NCI-H82 (cell line): ENCODE data around the gene EFNB2.

ENCODE experiments used
- DNase-seq: peaks from one replicate; lab custom pipeline; 2025; lab: John Stamatoyannopoulos, UW

The EFNB2 gene

DNA sequence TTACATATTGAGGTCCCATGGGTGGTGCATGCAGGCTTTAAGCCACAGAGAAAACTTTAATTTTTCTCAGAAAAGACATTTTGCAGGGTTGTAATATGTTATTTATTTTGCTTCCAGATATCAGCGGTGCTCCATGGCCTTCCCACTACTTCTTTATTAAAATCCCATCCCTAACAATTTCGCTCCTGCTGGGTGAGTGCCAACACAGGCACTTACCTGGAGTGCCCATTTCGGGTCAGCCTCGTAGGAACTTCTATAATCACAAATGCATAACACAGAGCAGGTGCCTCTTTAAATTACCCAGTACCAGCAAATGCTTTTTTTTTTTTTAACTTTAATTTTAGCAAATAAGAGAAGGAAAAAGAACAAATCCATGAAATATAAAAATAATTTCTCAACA is 86.4 kb downstream of the EFNB2 start:
- no peak for DNase-seq

DNA sequence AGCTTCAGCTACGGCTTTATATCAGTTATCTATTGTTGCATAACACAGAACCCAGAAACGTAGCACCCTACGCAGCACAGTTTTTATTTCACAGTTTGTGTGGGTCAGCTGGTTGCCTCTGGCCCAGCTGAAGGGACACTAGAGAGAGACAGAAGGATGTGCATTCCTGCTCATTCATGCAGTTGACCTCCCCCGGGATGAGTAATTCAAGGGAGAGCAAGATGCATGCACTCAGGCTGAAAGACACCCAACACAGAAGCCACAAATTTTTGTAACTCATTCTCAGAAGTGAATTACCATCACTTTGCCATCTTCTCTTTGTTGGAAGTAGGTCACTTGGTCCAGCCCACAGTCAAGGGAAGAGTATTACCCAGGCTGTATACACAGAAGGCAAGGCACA is 89.5 kb downstream of the EFNB2 start:
- no peak for DNase-seq

GRCh38 chr13:106443607-106444322 is 91.7 kb downstream of the EFNB2 start:
- no peak for DNase-seq

DNA sequence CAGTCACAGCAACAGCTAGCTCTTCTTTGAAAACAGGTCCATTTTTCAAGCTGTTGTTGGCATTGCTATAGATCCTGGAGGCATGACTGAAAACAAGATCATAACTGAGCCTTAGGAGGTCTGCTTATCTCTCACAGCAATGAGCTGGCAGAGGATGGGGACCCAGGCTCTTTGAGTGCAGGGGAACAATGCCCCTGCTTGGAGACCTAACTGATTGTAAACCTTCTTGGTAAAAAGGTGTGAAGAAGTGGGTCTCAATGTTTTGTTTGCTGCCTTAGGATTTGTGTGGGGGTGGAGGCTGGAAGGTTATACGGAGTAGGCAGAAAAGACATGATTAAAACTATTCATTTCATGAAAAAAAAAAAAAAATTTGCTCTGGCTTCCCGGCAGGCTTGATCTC is 94.6 kb downstream of the EFNB2 start:
- DNase-seq, result no peak
